Upper lobe of left lung (tissue), 4 donors: ENCODE data around the gene DAPK1.

ENCODE experiments used
- POLR2A ChIP-seq, 4 donors: fragments of 450-650 bp; IDR thresholded peaks; one replicate each; pipeline ENCODE4 v1.5.1; 2016 to 2017; ENCODE audit warnings: antibody characterized with exemption in 4 of 4, mild to moderate bottlenecking in 2 of 4
- TF ChIP-seq, protein P1 (sequence below), 6 experiments: fragments of 450-650 bp in 4 of 6; fragments of 200-600 bp in 2 of 6; sonication (generic) in 2 of 6; IDR thresholded peaks; one replicate each; pipeline ENCODE4 v1.5.1; 2016 to 2019; ENCODE audit warnings: antibody characterized with exemption in 6 of 6

DNA sequence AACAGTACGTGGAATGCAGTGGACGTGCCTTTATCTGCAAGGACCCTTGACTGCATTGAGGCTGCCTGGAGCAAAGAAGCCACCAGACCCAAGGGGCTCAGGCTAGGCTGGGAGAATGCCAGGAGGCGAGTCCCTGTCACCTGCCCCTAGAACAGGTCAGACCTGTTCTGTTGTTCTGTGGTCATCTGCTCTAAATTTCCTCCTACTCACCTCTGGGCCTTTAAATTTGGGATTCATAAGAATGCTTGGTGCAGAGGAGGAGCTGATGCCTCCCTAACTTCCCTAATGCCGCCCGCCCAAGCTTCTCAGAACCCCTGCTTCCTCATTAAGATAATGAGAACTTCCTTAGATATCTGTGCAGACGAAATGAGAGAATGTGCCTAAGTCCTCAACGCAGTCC, 32.0 kb downstream of the DAPK1 start:
- TF ChIP-seq, protein P1, sequence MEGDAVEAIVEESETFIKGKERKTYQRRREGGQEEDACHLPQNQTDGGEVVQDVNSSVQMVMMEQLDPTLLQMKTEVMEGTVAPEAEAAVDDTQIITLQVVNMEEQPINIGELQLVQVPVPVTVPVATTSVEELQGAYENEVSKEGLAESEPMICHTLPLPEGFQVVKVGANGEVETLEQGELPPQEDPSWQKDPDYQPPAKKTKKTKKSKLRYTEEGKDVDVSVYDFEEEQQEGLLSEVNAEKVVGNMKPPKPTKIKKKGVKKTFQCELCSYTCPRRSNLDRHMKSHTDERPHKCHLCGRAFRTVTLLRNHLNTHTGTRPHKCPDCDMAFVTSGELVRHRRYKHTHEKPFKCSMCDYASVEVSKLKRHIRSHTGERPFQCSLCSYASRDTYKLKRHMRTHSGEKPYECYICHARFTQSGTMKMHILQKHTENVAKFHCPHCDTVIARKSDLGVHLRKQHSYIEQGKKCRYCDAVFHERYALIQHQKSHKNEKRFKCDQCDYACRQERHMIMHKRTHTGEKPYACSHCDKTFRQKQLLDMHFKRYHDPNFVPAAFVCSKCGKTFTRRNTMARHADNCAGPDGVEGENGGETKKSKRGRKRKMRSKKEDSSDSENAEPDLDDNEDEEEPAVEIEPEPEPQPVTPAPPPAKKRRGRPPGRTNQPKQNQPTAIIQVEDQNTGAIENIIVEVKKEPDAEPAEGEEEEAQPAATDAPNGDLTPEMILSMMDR (IDR thresholded peaks at IDR 0.05), result no peak
- no peak for TF ChIP-seq POLR2A (IDR thresholded peaks at IDR 0.05)
